HG03196 (cell line): Measurements from ENCODE around the gene SOCS2.
"Not testable (repeated sequence)": the region's sequence is repeated elsewhere in the genome, so short reads cannot be mapped to it uniquely, and the experiment has no call there.

Experiments
- ATAC-seq: cut with Tn5 transposase; IDR thresholded peaks from one replicate; pipeline ENCODE4 v1.9.1; 2021; ENCODE audit not compliant: unreplicated experiment

The SOCS2 gene

DNA sequence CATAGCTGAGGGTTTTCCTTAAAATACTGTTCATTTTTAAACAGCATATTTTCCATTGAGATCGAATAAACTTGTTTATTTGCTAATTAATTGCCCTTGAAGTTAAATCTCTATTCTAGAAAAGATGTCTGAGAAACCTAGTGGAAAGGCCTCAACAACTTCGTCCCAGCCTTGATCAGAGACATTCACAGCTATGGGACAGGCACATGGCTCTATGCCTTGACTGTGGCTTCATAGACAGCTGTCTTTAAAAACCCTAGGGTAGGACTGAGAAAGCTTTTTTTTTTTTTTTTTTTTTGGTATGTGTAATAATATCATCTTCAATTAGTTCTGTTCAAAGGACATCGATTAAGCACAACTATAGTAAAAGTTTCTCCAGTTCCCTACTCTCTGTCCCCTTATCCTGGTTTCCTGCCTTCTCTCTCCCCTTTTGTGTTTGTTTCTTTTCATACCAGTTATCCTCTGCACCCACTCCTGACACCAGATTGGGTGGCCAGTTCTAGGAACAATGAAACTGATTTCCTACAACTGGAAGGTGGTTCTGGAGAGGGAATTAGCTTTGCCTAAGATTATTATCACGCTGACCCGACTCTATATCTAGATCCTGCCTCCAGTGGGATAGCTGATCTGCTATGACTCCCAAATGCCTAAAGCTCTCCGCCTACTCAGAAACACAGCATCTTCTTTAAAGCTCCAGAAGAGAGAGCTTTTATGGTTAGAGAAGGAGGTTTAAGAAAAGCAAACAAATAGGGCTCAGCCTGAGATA, 20.3 kb downstream of the SOCS2 start:
- ATAC-seq, result no peak

DNA sequence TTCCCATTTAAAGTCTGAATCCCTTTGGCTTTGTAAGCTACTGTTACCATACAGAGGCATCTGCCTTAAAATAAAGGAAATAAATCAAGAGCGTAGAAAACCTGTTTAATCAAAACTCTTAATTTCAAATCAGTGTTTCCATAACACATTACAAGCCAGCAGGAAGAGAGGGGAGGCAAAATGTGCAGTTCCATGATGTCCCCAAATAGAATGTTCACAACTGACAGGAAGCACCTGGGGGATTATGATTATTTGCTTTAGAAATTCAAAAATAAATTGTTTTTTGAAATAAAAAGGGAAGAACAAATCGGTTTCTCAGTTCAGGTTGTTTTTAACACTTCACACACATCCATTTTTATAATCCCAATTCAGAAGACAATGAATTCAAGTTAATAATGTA, 21.4 kb downstream of the SOCS2 start:
- ATAC-seq, result no peak

DNA sequence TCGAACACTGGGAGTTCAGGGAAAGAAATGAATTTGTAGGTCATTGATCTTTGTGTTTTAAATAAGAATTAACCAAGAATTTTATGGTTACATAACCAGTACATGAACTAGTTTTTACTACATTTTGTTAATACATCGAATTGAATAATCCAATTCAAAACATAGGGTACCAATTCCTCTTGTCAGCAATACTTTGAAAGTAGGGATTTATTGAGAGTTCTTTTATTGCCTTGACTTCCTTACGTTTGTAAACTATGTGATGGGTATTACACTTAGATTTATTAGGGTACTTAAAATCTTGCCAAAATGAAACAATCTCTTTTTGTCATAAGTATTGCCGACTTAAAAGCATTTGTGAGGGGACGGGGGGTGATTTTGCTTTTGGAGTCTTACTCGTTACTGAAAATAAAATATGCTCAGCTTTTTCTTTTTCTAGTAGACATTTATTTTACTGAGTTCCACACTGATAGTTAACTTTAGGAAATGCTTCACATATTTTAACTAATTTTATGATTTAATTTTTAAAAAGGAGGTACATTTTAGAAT, 22.4 kb downstream of the SOCS2 start:
- no peak for ATAC-seq

DNA sequence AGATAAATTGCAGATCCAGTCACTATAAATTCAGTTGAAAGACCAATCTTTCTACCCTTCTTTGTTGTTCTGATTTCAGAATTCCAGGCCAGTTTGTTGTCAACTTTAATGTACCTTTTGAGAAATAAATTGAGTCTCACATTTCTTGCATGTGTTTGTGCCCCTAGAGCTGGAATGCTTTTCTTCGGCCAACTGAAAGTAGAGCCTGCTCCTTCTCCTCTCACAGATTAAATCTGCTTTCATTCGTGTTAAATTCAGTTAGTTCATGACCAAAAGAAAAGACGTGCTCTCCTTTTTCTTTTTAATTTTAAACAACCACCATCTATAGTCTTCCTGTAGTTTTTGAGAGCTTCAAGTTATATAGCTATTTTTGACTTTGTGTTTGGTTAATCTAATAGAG, 22.9 kb downstream of the SOCS2 start:
- no peak for ATAC-seq

DNA sequence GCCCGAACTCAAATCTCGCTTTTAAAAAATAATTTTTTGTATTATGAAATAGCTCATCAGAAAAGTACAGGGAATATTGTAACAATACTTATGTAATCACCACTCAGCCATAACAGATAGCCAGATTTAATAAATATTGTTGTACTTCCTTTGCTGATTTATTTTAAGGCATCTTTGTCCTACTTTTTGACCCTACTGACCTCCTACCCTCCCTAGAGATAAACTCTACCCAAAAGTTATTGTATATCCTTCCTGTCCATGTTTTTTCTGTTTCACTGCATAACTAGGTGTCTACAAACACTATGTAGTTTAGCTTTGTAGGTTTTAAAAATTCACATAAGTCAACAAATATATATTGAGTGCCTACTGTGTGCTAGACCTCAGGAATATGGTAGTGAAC, 25.1 kb downstream of the SOCS2 start:
- no peak for ATAC-seq

DNA sequence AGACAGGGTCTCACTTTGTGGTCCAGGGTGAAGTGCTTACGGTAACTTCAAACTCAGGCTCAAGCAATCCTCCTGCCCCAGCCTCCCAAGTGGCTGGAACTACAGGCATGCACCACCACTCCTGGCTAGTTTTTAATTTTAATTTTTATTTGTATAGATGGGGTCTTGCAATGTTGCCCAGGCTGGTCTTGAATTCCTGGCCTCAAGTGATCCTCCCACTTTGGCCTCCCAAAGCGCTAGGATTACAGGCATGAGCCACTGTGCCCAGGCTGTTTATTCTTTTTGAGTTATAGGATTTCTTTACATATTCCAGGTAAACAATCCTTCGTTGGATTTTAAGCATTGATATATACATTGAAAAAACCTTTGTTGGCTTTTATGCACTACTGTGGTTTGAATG, 26.7 kb downstream of the SOCS2 start:
- no peak for ATAC-seq

DNA sequence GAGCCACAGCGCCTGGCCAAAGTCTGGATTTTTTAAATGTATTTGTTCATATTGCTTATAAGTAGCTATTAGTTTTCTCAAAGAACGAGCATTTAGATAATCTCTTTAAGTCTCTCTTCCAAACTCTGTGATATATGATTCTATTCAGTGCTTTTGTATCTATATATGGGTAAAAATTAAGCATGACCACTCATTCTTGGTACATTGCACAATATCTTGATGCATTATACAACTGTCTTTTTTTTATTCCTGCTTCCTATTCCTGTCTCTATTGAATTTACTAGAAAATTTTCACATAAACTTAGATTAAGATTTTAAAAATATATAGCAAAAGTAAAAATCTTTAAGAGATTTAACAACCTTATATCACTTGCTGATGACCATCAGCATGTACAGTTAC, 29.1 kb downstream of the SOCS2 start:
- ATAC-seq, result no peak

DNA sequence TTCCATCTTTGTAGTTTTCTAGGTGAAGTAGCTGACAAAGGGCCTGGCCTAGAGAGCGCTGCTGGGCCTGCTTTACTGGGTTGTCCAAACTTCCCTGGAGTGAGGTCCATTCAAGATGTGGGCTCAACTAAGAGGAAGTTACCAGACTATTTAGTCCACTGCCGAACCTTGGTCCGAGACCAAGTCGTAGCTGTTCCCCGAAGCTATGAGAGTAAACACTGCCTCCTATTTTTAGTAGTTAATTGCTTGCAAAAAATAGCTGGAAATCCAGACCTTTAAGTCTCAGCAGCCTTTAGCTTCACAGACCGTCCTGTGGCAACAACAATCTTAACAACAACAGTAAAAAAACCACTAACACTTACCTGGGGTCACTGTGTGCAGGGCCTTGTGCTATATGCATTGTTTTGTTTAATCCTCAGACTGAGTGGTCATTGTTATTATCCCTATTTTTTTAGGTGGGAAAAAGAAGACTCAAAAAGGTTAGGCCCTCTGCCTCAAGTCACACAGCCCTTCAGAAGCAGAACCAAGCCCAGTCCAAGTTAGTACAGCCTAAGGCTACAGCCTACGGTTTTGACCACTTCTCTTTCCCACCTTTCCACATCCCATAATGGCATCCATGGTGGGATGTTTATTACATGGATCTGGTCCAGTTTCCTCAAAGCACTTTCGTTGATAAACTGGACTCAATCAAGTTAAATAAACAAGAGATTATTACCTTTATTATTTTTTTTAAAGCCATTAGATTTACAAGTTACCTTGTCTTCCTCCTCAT, 30.6 kb downstream of the SOCS2 start:
- no peak for ATAC-seq

DNA sequence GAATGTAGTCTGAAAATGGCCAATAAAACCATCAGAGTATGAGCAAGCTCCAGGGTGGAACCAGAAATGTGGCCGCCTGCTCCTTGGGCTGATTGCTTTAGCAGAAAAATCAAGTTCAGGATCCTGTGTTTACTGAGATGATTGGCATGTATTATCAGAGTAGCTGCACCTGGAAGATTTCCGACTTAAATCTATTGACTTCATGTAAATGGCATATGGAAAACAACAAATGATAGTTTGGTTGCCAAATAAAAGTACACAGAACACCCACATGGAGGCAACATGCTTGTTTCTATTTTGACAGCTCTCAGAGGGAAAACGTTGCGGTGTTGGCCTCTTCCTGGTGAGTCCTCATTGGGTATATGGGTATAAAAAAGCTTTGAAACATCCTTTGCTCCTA, 31.3 kb downstream of the SOCS2 start:
- no peak for ATAC-seq

DNA sequence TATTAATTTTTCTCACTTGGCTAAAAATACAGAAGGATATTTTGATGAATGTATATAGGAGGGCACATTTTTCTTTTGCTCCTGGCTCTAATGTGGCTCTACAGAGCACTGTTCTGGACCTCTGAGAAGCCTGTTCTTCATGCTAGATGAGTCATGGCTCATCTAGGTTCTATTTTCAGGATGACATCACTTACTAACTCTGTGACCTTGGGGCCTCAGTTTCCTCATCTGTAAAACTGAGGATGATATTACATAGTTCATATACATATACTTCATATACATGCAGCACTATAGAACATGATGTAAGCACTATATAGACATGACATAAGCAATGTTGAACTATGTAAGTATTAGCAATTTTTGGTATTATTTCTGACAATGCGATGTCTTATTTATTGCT, 35.8 kb downstream of the SOCS2 start:
- ATAC-seq, result no peak

DNA sequence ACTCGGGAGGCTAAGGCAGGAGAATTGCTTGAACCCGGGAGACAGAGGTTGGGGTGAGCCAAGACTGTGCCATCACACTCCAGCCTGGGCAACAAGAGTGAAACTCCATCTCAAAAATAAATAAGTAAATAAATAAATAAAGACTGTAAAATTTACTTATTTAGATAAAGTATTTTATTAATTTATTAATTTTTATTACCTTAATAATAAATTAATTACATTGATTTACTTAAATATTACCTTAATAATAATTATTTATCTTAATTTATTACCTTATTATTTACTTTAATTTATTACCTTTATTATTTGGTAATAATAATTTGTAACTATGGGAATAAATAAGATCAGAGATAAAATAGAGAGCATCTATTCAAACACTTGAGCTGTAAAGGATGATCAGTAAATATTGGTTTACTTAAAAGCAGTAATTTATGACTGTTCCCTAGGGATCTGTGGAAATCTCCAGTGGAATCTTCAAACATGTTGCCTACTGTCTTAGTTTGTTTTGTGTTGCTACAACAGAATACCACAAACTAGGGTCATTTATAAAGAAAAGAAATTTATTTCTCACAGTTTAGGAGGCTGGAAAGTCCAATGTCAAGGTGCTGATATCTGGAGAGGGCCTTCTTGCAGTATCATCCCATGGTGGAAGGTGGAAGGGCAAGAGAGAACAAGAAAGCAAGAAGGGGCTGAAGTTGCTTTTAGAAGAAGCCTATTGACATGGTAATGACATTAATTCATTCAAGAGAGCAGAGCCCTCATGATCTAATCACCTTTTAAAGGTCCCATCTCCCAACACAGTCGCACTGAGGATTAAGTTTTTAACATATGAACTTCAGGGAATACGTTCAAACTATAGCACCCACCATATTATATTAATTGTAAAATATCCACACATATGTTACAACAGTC, 37.1 kb downstream of the SOCS2 start:
- no peak for ATAC-seq

DNA sequence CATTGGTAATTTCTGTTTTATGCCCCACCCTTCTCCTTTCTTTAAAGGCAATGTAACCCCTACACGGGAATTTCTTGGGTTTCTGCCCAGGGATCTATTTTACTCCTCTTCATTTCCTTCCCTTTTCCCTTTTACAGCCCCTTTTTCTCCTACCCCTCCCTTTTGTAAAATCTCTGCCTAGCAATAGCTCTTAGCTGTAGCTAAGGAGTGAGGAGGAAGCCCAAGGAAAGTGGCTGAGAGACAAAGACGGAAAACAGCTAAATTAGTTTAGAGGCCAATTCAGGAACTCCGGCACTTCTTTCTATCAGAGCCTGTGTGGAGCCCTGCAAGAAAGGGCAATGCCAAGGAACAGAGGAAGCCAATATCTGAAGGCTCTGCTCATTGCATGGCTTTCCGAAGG, 40.3 kb downstream of the SOCS2 start:
- ATAC-seq, result no peak

DNA sequence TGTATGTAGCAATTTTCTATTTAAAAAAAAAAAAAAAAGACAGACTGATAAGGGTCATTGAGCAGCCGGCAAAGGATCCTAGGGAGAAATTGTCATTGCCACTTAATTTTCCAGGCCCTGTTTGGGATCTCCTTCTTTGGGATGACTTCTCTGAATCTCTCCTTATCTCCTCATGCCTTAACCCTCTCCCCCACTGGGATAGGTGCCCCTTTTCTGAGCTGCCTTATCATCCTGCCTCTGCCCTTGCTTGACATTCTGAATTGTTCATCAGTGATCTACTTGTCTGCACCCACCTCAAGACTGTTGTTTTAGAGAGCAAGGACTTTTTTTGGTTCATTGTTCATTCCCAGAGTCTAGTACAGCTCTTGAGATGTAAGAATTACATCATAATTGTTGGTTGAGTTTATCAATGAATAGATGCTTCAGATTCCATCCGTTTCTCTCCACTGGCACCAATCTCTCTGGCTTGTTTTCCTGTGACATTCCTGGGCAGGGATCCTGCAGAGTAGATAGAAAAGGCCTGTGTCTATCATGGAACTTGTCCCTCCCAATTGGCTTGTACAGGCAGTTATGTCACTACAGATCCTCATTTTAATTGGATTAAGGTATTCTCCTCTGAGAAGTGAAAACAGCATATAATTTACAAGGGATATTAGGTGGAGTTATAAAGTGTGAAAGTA, 42.6 kb downstream of the SOCS2 start:
- no peak for ATAC-seq

DNA sequence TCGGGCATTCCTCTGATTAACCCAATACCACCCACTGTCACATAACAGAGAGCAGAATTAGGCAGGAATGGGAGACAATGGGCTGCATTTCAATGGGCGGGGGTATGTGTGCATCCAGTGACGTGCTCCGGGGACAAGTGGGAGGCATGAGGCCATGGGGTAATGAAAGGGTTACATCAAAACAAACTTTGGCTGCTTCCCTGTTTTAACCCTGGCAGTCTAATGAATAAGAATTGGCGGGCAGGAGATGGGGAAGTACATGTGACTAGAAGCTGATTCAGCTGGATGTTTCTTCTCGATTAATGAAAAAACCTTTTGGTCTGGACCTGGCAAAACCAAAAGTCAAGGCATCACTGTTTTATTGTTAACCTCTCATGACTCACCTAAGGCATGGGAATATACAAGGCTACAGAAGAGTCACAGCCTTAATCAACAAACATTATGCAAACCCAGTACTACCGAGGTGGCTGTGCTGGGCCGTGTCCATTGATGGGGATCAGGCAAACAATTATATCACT, 44.2 kb downstream of the SOCS2 start:
- ATAC-seq, result no peak

DNA sequence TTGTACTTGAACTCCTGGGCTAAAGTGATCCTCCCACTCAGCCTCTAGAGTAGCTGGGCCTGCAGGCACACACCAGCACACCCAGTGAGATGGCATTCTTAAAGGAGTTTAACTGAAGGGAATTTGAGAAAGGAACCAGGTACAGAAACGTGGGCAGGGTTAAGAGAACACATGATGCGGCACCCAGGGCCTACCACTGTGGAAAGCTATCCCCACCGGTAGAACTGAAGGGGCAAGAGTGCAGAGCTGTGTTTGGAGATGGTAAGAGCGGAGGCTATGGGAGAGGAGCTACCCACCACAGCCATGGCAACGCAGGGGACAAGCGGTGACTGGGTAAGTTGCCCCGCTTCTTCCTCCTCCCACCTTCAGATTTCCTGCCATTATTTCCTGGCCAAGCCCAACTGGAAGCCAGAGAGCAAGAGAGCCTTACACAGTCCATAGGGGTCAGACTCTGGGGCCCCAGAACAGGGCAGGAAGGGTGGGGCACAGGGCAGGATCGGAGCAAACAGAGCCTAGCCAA, 46.5 kb downstream of the SOCS2 start:
- ATAC-seq, result no peak

DNA sequence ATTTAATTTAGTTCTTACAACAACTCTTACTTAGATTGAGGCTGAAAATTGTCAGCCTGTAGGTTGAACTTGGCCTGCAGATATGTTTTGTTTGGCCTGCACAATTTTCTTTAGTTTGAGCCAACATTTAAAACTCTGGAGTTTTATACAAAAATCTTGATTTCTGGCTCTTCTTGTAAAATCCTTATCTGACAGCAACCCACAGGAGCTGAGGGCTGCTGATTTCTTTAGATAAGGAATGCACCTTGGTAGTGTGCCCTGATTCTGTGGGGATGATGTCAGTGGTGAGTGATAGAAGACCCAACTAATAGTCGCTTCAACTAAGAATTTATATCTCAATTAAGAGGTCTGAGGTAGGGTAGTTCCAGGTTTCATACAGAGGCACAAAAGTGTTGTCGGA, 49.5 kb downstream of the SOCS2 start:
- no peak for ATAC-seq

DNA sequence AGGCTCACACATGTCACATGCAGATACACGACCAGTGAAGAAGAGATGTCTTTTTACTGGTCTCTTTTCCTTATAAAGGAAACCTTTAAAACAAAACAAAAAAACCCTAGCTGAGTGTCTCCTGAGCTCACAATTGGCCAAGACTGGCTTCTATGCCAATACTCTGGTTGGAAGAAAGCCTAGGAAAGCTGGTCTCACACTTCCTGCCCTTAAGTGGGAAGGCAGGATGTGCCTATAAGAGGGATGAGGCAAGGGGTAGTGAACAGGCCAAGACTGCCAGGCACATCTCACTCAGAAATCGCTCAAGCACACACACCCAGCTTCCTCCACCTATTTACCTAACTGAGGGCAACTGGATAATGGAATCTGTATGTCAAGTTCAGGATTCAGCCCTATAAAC, 50.0 kb downstream of the SOCS2 start:
- no peak for ATAC-seq

DNA sequence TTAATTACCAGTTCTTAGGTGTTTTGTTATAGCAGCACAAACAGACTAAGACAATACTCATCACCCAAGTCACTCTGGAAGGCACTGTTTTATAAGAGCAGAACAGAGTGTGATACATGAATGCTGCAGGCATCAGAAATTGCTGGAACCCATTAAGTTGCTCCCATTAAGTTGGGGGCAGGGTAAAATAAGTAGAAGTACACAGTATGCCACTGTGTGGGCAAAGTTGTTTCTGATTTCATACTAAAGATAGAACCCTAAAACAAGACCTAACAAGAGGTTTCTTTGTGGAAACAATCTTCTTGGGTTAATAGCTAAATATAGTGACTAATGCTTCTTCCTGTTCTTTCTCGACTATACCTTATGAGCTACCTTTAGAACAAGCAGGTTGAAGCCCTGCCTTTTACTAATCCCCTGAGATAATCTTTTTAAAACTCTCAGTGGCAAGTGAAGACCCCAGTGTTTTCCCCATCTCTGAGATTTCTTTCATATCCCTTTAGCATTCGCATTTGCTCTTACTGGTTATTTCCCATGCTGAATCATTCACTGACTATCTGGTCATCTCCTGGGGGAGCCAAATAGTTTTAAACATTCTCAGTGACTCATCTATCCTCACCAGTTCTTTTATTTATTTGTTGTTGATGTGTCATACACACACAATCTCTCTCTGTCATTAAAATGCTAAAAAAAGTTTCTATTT, 52.3 kb downstream of the SOCS2 start:
- peak; percentile 78 for ATAC-seq

DNA sequence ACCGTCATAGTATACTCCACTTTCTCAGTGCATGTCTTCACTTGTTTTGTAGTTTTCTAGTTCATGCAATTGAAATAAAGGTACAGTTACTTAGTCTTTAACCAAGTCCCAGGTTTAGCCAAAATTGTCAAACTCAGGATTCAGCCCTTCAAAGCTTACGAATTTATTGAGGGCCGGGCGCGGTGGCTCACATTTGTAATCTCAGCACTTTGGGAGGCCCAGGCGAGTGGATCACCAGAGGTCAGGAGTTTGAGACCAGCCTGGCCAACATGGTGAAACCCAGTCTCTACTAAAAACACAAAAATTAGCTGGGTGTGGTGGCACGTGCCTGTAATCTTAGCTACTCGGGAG, 52.8 kb downstream of the SOCS2 start:
- not testable (repeated sequence) for ATAC-seq

DNA sequence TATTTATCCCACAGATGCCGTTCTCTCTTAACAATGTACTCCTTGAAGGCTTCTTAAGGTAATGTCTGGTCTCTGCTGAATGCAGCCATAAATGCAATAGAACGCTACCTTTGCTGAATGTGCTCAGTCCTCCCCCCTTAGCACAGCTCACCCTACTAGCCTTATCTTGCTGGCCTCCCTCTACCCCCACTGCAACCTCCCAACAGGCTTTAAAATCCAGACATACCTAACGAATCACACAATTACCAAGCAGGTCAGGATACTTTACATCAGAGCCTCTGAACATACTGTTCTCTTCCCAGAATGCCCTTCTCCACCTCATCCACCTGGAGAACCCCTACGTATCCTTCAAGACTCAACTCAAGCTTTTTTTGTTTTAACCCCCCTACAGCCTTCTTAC, 53.7 kb downstream of the SOCS2 start:
- no peak for ATAC-seq
